Measurements from ENCODE around the gene TNNI2. TPM values are rescaled to one million over a fixed set of nuclear protein-coding genes. Genes with fewer than 3 reads are reported as not detected.

The TNNI2 gene
- total RNA-seq, 4 donors from 2014 or later, result 1.0 TPM; not detected in 3

- H3K9me3 ChIP-seq, result no peaks in the 10 kb centered on the region
- H3K27ac ChIP-seq, result peak overlapping the region in 3 of 4 donors; percentile 58 to 88 (median 66)
- peaks cover 29% of the 10 kb centered on the region for H3K27me3 ChIP-seq
- 0 to 56% methylated on average over 1 to 4 of the region's 12 CpGs for WGBS, 2 donors (ENCODE audit: low coverage in 1 of 2)
- peak overlapping the region in 1 of 2 donors; percentile 46 for H3K4me3 ChIP-seq
- no peaks in the 10 kb centered on the region for H3K36me3 ChIP-seq
- TF ChIP-seq POLR2AphosphoS5 (IDR thresholded peaks at IDR 0.05) (no peak), EP300 (IDR thresholded peaks at IDR 0.05) (no peak), POLR2A (IDR thresholded peaks at IDR 0.05) (no peak)
- TF ChIP-seq, protein P1, sequence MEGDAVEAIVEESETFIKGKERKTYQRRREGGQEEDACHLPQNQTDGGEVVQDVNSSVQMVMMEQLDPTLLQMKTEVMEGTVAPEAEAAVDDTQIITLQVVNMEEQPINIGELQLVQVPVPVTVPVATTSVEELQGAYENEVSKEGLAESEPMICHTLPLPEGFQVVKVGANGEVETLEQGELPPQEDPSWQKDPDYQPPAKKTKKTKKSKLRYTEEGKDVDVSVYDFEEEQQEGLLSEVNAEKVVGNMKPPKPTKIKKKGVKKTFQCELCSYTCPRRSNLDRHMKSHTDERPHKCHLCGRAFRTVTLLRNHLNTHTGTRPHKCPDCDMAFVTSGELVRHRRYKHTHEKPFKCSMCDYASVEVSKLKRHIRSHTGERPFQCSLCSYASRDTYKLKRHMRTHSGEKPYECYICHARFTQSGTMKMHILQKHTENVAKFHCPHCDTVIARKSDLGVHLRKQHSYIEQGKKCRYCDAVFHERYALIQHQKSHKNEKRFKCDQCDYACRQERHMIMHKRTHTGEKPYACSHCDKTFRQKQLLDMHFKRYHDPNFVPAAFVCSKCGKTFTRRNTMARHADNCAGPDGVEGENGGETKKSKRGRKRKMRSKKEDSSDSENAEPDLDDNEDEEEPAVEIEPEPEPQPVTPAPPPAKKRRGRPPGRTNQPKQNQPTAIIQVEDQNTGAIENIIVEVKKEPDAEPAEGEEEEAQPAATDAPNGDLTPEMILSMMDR (IDR thresholded peaks at IDR 0.05), result no peak
- peaks cover 0 to 79% (median 15%) of the 10 kb centered on the region in 3 donors for H3K4me1 ChIP-seq
- no peak for ATAC-seq
These were observed 31.5 kb downstream of the TNNI2 start for GRCh38 chr11:1870326-1870696.

DNA sequence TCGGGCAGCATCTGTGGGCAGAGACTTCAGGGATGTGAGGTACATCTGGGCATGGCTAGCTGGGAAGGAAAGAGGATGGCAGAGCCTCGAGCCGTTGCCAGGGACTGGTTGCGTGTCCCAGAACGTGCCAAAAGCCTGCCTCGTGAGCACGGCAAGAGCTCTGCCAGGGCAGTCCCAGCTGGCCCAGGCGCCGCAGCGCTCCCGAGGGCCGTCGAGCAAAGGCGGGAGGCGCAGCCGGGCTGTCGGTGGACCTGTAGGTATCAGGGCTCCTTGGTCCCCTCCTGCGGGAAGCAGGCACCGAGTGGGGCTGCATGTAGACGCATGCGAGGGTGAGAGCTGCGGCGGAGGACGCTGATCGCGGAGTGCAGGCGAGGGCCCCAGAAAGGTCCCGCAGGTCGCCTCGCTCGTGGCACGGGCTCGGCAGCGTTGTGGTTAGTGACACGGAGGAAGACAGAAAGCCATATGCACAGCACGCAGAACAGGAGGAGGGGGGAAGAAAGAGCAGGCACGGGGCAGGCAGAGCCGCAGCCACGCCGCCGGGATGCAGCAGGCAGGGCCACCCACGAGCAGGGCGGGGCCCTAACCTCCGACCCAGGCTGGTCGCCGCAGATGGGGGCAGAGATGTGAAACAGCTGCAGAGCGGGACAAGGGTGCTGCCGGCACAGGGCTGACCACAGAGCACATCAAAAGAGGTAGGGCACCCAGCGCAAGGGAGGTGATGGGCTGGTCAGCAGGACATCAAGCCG is 32.1 kb downstream of the TNNI2 start:
- 20 to 60% methylated on average over 1 of the region's 50 CpGs for WGBS, 2 donors (ENCODE audit: low coverage in 1 of 2)
- Histone ChIP-seq H3K27ac (peak overlapping the region in 3 of 4 donors; percentile 58 to 88 (median 66)), H3K36me3 (no peaks in the 10 kb centered on the region), H3K9me3 (no peaks in the 10 kb centered on the region), H3K4me3 (peak overlapping the region in 1 of 2 donors; percentile 46), H3K27me3 (peaks cover 29% of the 10 kb centered on the region), H3K4me1 (peaks cover 0 to 79% (median 15%) of the 10 kb centered on the region in 3 donors)
- TF ChIP-seq, protein P1 (IDR thresholded peaks at IDR 0.05), result no peak
- ATAC-seq, result no peak

GRCh38 chr11:1871531-1871930 is 32.8 kb downstream of the TNNI2 start:
- ATAC-seq, result no peak
- no peaks in the 10 kb centered on the region for H3K9me3 ChIP-seq
- H3K4me1 ChIP-seq, result peaks cover 0 to 79% (median 14%) of the 10 kb centered on the region in 3 donors
- H3K27ac ChIP-seq, result peak overlapping the region in 3 of 4 donors; percentile 58 to 88 (median 66)
- WGBS, 2 donors (ENCODE audit: low coverage in 1 of 2), result 73% methylated on average over 3 of the region's 15 CpGs; no CpG with 5 or more reads in 1 of the 2 donors
- no peaks in the 10 kb centered on the region for H3K36me3 ChIP-seq
- H3K4me3 ChIP-seq, result peak overlapping the region in 1 of 2 donors; percentile 46
- no peak for TF ChIP-seq EP300 (IDR thresholded peaks at IDR 0.05)
- TF ChIP-seq POLR2AphosphoS5 (IDR thresholded peaks at IDR 0.05), result no peak
- no peak for TF ChIP-seq POLR2A (IDR thresholded peaks at IDR 0.05)
- TF ChIP-seq, protein P1 (IDR thresholded peaks at IDR 0.05), result no peak
- H3K27me3 ChIP-seq, result peaks cover 29% of the 10 kb centered on the region

DNA sequence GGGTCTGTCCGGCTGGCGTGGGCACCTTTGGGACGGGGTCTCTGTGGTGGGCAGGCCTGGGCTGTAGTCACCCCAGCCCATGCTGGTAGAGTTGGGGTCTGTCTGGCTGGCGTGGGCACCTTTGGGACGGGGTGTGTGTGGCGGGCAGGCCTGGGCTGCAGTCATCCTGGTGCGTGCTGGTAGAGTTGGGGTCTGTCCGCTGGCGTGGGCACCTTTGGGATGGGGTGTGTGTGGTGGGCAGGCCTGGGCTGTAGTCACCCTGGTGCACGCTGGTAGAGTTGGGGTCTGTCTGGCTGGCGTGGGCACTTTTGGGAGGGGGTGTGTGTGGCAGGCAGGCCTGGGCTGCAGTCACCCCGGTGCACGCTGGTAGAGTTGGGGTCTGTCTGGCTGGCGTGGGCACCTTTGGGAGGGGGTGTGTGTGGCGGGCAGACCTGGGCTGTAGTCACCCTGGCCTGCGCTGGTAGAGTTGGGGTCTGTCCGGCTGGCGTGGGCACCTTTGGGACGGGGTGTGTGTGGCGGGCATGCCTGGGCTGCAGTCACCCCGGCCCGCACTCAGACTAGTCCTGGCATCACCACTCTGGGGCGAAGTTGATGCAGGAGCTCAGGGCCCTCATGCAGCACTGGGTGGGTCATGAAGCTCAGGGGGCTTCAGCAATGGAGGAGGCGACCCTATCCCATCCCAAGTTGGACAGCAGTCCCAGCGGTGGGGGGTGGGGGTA is 33.6 kb downstream of the TNNI2 start:
- peaks cover 29% of the 10 kb centered on the region for H3K27me3 ChIP-seq
- H3K9me3 ChIP-seq, result no peaks in the 10 kb centered on the region
- H3K27ac ChIP-seq, result peak overlapping the region in 3 of 4 donors; percentile 66 to 88 (median 66)
- H3K4me1 ChIP-seq, result peaks cover 0 to 79% (median 22%) of the 10 kb centered on the region in 3 donors
- no peaks in the 10 kb centered on the region for H3K36me3 ChIP-seq
- WGBS, 2 donors (ENCODE audit: low coverage in 1 of 2), result no CpG with 5 or more reads among the region's 25 CpGs
- peak overlapping the region in 1 of 2 donors; percentile 46 for H3K4me3 ChIP-seq
- ATAC-seq, result no peak
- TF ChIP-seq POLR2AphosphoS5 (IDR thresholded peaks at IDR 0.05), result no peak
- TF ChIP-seq POLR2A (IDR thresholded peaks at IDR 0.05), result no peak
- TF ChIP-seq, protein P1 (IDR thresholded peaks at IDR 0.05), result no peak
- TF ChIP-seq EP300 (IDR thresholded peaks at IDR 0.05), result no peak

Measured in gastroesophageal sphincter (tissue), 4 donors.